ENCODE data around the gene TBC1D13. TPM values are rescaled to one million over a fixed set of nuclear protein-coding genes. Genes with fewer than 3 reads are reported as not detected.

The TBC1D13 gene
- total and polyA plus RNA-seq, 9 of the 15 experiments (the other 6 are each of a cell fraction or from before 2014, with no cell fraction given): 2.3 to 28.7 (median 11.4) TPM

DNA sequence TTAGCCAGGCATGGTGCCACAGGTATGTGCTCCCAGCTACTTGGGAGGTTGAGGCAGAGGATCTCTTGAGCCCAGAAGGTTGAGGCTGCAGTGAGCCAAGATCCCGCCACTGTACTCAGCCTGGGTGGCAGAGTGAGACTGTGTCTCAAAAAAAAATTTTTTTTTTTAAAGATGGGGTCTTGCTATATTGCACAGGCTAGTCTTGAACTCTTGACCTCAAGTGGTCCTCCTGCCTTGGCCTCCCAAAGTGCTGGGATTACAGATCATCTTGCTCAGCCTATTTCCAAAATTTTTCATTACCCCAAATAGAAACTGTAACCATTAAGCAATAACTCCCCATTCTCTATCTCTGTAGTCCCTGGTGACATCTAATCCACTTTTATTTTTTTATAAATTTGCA lies 4.4 kb upstream of the TBC1D13 start:
- POLR2A ChIA-PET: interaction anchor here (1.0 to 1.6 kb wide), 2 partner anchors 10 to 27 kb away, joined by 3 to 8 read pairs; no protein-coding TSS in a partner anchor
- Histone ChIP-seq H4K20me1 (replicated peaks; ENCODE audit: control insufficient read depth, insufficient read depth, low read length) (no peaks in the 10 kb centered on the region), H3K9me1 (ENCODE audit: control insufficient read depth, insufficient read depth, low read length) (no peaks in the 10 kb centered on the region), H3K27me3 (ENCODE audit: control insufficient read depth in 2 of 2, insufficient read depth in 2 of 2, low read length in 2 of 2) (no peaks in the 10 kb centered on the region), H3K4me2 (ENCODE audit: insufficient read depth, low read length) (no peak overlapping the region), H3K4me3 (no peak overlapping the region), H3K27ac (ENCODE audit: extremely low read depth, low read depth, low read length) (0 out of 3 replicates have a peak overlapping the region, but pooled peaks have one; percentile 72), H3K9me3 (replicated peaks; ENCODE audit: control insufficient read depth, insufficient read depth, low read depth, low read length) (peaks cover 7% of the 10 kb centered on the region), H3K4me1 (replicated peaks in 1 of 2; ENCODE audit: control insufficient read depth in 2 of 2, insufficient read depth in 2 of 2, low read length in 2 of 2) (peaks cover 14 to 20% of the 10 kb centered on the region in 2 experiments; a peak in 4 of 5 replicates), H2AFZ (ENCODE audit: low read depth, low read length) (peak overlapping the region; percentile 80; the same call in 1 of the 2 replicates), H3K9ac (ENCODE audit: insufficient read depth in 1 of 2, low read depth in 2 of 2, low read length in 2 of 2) (no peak overlapping the region), H3K79me2 (ENCODE audit: control insufficient read depth, insufficient read depth, low read length) (peaks cover 10% of the 10 kb centered on the region), H3K36me3 (ENCODE audit: control insufficient read depth, insufficient read depth, low read length) (no peaks in the 10 kb centered on the region)
- intact Hi-C loops (cut with micrococcal nuclease) (no loop called here), in situ Hi-C loops (cut with MboI) (no loop called here)
- no peak for FAIRE-seq
- WGBS (ENCODE audit: insufficient coverage, low coverage, missing lambda C conversion rate): 100% methylated on average over 1 of the region's 1 CpG
- no TSS peak for BruUV-seq (replicated peaks)
- no peak for ATAC-seq
- CTCF ChIA-PET (ENCODE audit: low intra/inter-chr PET ratio): no interaction called here
- DNase-seq (ENCODE audit: extremely low read depth in 1 of 4, low spot score in 3 of 4): no peak
- TF ChIP-seq ZNF121 (CRISPR knock-in tag; conservative IDR thresholded peaks at IDR 0.05) (peak; percentile 62; the same call in 1 of the 2 replicates), RBM25 (IDR thresholded peaks at IDR 0.05; ENCODE audit: low read depth, low read length, severe bottlenecking) (peak; percentile 72), NELFE (IDR thresholded peaks at IDR 0.05; ENCODE audit: insufficient read depth, insufficient read length) (no peak), MED1 (CRISPR knock-in tag; IDR thresholded peaks at IDR 0.05; ENCODE audit: borderline replicate concordance) (no peak), ZNF764 (CRISPR knock-in tag; IDR thresholded peaks at IDR 0.05; ENCODE audit: low read depth) (no peak), ZC3H4 (CRISPR knock-in tag; IDR thresholded peaks at IDR 0.05; ENCODE audit: borderline replicate concordance) (no peak), ZNF785 (CRISPR knock-in tag; IDR thresholded peaks at IDR 0.05) (no peak), NFXL1 (CRISPR knock-in tag; IDR thresholded peaks at IDR 0.05) (no peak), ZNF449 (CRISPR knock-in tag; IDR thresholded peaks at IDR 0.05) (no peak), ZNF347 (CRISPR knock-in tag; IDR thresholded peaks at IDR 0.05; ENCODE audit: low read depth) (no peak), SETDB1 (IDR thresholded peaks at IDR 0.05; ENCODE audit: low read length) (no peak), E2F1 (CRISPR knock-in tag; IDR thresholded peaks at IDR 0.05) (no peak), ZNF586 (CRISPR knock-in tag; conservative IDR thresholded peaks at IDR 0.05) (no peak), KLF16 (IDR thresholded peaks at IDR 0.05) (no peak), JUND (IDR thresholded peaks at IDR 0.05; ENCODE audit: borderline replicate concordance, low read depth, low read length) (no peak), JUND (tag; IDR thresholded peaks at IDR 0.05; ENCODE audit: borderline replicate concordance, low read depth, low read length) (no peak), HNRNPH1 (optimal IDR thresholded peaks at IDR 0.05; ENCODE audit: low read depth, low read length) (no peak), ZNF778 (CRISPR knock-in tag; IDR thresholded peaks at IDR 0.05) (no peak), ZNF444 (CRISPR knock-in tag; IDR thresholded peaks at IDR 0.05) (no peak), RFX7 (CRISPR knock-in tag; IDR thresholded peaks at IDR 0.05) (no peak), ZNF57 (CRISPR knock-in tag; IDR thresholded peaks at IDR 0.05) (no peak), CEBPG (CRISPR knock-in tag; IDR thresholded peaks at IDR 0.05) (no peak), CEBPG (tag; conservative IDR thresholded peaks at IDR 0.05 in 1 of 2, IDR thresholded peaks at IDR 0.05 in 1 of 2) (0 out of 4 replicates have a peak, but pooled peaks of 1 of the 2 experiments have one; percentile 16), ZNF668 (CRISPR knock-in tag; IDR thresholded peaks at IDR 0.05) (no peak)
